Middle frontal gyrus (tissue), 1 donor: ENCODE results near the gene C6orf136.

ENCODE experiments used
- DNase-seq: peaks from one replicate; pipeline ENCODE4 v3.0.0-alpha.2; 2015; ENCODE audit warnings: low spot score; ENCODE audit errors: extremely low spot score

Gene C6orf136

DNA sequence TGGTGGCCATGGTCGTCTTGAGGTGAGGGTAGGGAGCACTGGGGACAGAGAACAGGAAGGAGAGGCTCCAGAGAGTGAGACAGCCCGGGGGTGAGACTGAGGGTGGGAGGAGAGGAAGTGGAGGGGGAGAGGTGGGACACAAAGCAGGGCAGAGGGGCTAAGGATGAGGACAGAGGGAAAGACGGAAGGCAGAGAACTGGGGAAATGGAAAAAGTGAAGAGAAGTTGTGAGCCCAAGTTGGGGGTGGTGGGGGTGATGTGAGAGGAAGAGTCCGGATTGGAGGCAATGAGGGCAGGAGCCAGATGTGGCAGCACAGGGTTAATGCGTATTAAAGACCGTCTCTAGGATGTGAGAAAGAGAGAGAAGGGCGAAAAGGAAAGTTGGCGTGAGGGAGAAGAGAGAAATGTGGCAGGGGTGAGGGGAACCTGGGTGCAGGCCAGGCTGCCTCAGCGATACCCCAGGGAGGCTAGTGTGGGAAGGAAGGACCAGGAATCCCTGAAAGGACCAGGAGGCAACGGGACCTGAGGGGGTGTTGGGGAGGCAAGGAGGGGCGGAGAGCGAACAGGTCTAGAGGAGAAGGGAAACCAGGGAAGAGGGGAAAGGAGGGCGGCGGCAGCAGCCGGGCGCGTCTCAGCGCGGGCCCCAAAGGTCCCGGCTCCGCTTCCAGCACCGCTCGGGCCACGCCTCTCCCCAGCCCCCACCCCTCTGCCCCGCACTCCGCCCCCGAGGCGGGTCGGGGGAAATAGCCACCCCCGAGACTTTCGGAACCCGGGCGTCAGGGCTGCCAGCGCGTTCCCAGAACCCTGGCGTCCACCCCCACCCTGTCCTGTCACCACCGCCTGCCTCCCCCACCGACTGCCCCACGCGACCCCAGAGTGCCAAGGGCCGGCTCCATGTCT is 39.3 kb downstream of the C6orf136 start, which contains the start of gene PPP1R18:
Gene PPP1R18, minus strand, starts transcription at position 637 of the 899 bp plus-strand sequence. Its CDS starts 627 bp downstream, at position 10.
- DNase-seq = no peak

- DNase-seq = no peak
Measured at GRCh38 chr6:30686908-30687658, 40.1 kb downstream of the C6orf136 start.

GRCh38 chr6:30687659-30688431 is 40.9 kb downstream of the C6orf136 start:
- DNase-seq = no peak

DNA sequence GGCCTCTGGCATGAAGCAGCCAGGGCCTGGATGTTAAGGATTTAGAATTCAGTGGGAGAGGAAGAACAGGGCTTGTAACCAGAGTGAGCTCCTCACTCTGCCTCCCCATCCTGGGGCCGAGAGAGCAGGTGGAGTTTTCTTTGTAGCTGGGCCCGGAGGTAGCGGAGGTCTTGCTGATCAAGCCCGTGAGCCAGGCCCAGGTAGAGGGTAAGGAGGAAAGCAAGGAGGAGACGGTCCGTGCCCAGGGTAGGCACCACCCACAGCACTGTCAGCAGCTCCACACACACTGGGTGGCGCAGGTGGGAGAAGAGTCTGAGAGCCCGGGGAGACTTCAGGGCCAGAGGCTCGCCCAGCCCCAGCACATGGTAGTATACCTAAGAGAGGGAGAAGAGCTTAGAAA is 41.6 kb downstream of the C6orf136 start:
- DNase-seq = no peak

GRCh38 chr6:30689022-30689865 is 42.3 kb downstream of the C6orf136 start:
- DNase-seq = no peak

- no peak for DNase-seq
Measured at GRCh38 chr6:30689985-30690384, 43.1 kb downstream of the C6orf136 start.

DNA sequence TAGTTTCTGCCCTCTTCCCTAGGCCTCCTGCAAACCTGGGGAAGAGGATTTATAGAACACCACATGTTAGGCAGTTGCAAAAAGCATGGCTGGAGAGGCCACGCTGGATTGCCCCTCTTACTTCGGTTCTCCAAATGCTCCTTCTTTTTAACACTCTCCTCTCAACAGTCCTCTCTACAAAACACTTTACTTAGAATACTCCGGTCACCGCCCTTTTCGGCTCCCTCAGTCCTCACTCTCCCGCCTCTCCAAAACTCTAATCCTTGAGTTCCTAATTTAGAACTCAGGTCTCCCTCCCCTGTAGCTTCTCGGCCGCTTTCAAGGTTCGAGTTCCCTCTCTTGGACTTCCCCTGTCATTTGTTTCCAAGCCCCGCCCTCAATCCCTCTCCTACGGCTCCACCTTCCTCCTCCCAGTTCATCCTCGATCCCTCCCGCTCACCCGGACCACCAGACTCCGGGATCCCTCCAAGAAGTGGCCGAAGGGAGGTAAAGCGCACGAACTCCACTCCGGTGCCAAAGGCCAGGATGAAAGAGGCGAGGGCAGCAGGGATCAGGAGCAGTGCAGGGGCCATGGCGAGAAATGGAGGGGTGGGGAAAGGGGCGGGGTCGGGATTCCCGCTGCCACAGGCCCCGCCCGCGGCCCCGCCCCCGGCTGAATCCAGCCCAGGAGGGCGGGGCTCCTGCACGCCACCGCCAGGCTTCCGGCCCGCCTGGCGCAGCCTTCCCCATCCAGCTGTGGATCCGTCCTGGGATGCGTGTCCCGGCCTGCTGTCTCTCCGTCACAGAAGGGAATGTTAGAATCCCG is 43.7 kb downstream of the C6orf136 start, which contains the start of gene NRM:
Gene NRM, minus strand, starts transcription at position 582 of the 805 bp plus-strand sequence. Its CDS starts 10 bp downstream, at position 572.
- peak; percentile 66 for DNase-seq

DNA sequence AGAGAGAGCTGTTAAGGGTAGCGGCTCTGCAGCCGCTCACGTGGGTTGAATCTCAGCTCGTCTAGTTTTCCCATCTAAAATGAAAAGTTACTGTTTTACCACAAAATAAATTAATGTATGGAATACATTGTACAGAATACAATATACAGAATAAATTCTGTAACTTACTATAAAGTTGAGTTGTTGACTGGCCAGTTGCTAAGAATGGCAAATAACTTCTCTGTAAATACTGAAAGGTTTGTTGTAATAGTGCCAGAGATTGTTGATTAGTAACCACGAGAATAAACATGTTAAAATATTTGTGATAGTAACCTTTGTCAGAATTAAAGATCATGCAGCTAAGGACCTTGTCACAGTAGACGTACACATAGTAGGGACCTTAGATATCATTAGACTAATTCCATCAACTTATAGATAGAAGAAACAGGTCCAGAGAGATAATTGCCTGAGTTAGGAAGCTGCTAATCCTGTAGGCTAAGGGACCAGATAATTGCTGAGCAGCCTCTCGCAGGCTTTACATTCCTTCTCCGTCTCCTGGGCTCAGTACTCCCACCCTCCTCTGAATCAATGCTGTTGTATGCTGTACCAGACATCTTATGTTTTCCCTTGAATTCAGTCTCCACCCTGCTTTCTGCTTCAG is 44.4 kb downstream of the C6orf136 start:
- no peak for DNase-seq

DNA sequence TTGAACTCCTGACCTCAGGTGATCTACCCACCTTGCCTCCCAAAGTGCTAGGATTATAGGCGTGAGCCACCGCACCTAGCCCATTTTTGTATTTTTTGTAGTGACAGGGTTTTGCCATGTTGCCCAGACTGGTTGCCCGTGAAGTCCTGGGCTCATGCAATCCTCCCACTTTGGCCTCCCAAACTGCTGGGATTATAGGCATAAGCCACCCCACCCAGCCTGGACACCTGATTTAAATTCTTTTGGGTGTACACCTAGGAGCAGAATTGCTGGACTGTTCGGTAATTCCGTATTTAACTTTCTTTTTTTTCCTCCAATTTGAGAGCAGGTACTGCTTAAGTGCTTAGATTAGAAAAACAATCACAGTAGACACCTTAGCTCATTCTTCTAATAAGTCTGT is 49.5 kb downstream of the C6orf136 start:
- no peak for DNase-seq

GRCh38 chr6:30700340-30700739 is 53.4 kb downstream of the C6orf136 start:
- no peak for DNase-seq
